ENCODE data around the gene MKNK1.

- TF ChIP-seq, protein P1, sequence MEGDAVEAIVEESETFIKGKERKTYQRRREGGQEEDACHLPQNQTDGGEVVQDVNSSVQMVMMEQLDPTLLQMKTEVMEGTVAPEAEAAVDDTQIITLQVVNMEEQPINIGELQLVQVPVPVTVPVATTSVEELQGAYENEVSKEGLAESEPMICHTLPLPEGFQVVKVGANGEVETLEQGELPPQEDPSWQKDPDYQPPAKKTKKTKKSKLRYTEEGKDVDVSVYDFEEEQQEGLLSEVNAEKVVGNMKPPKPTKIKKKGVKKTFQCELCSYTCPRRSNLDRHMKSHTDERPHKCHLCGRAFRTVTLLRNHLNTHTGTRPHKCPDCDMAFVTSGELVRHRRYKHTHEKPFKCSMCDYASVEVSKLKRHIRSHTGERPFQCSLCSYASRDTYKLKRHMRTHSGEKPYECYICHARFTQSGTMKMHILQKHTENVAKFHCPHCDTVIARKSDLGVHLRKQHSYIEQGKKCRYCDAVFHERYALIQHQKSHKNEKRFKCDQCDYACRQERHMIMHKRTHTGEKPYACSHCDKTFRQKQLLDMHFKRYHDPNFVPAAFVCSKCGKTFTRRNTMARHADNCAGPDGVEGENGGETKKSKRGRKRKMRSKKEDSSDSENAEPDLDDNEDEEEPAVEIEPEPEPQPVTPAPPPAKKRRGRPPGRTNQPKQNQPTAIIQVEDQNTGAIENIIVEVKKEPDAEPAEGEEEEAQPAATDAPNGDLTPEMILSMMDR (conservative IDR thresholded peaks at IDR 0.05) = no peak
- no peak for TF ChIP-seq EZH2 (IDR thresholded peaks at IDR 0.05; ENCODE audit: low read depth)
Observed at GRCh38 chr1:46517932-46518498, 86.1 kb downstream of the MKNK1 start.
